Type B pancreatic cell (in vitro differentiated cells): ENCODE data around the gene ZNF281. TPM values are rescaled to one million over a fixed set of nuclear protein-coding genes. Genes with fewer than 3 reads are reported as not detected.

Source experiments
- DNase-seq: peaks from one replicate; pipeline ENCODE4 v3.0.0; 2021; ENCODE audit warnings: mixed read lengths; ENCODE audit not compliant: unreplicated experiment; ENCODE audit errors: extremely low spot score
- H3K27ac Mint-ChIP-seq: 2 replicates; pipeline ENCODE4 v1.8.0; 2021; ENCODE audit warnings: mild to moderate bottlenecking, mixed read lengths
- H3K27me3 Mint-ChIP-seq: 2 replicates; pipeline ENCODE4 v1.8.0; 2021; ENCODE audit warnings: mixed read lengths
- H3K36me3 Mint-ChIP-seq: 2 replicates; pipeline ENCODE4 v1.8.0; 2021; ENCODE audit warnings: mixed read lengths
- H3K4me1 Mint-ChIP-seq: one replicate; pipeline ENCODE4 v1.8.0; 2021; ENCODE audit warnings: mixed read lengths; ENCODE audit not compliant: unreplicated experiment
- H3K4me3 Mint-ChIP-seq: 2 replicates; pipeline ENCODE4 v1.8.0; 2021; ENCODE audit warnings: mild to moderate bottlenecking, mixed read lengths
- H3K9me3 Mint-ChIP-seq: 2 replicates; pipeline ENCODE4 v1.8.0; 2021; ENCODE audit warnings: mixed read lengths
- CTCF ChIP-seq: fragments of 200-600 bp; sonication (generic); conservative IDR thresholded peaks from 2 replicates; pipeline ENCODE4 v1.5.0; 2021; ENCODE audit warnings: antibody characterized with exemption, mild to moderate bottlenecking
- total RNA-seq: library from RNA; stranded (reverse); gene quantifications from 2 replicates; pipeline ENCODE4 v1.2.1, GENCODE V29; 2021; ENCODE audit warnings: low replicate concordance

ZNF281 gene
- total RNA-seq, 1 donor from 2014 or later: 30.5 TPM

- H3K27me3 Mint-ChIP-seq: peaks cover 15% of the 10 kb centered on the region
- H3K9me3 Mint-ChIP-seq: peaks cover 5% of the 10 kb centered on the region
- peaks cover 51% of the 10 kb centered on the region for H3K36me3 Mint-ChIP-seq
- H3K4me1 Mint-ChIP-seq: peaks cover 48% of the 10 kb centered on the region
- peak; percentile 70 for DNase-seq
- peak overlapping the region; percentile 99 for H3K4me3 Mint-ChIP-seq
- peak overlapping the region; percentile 95 for H3K27ac Mint-ChIP-seq
- TF ChIP-seq CTCF: no peak
These were observed 554 bp downstream of the ZNF281 start for GRCh38 chr1:200409203-200409760.

GRCh38 chr1:200406161-200406797 is 3.6 kb downstream of the ZNF281 start:
- Mint-ChIP-seq H3K27me3 (peaks cover 6% of the 10 kb centered on the region), H3K4me1 (peaks cover 41% of the 10 kb centered on the region), H3K4me3 (peak overlapping the region; percentile 9), H3K9me3 (peaks cover 5% of the 10 kb centered on the region), H3K36me3 (peaks cover 69% of the 10 kb centered on the region), H3K27ac (no peak overlapping the region)
- TF ChIP-seq CTCF: no peak
- no peak for DNase-seq

GRCh38 chr1:200405264-200405663 is 4.6 kb downstream of the ZNF281 start:
- Mint-ChIP-seq H3K27me3 (no peaks in the 10 kb centered on the region), H3K4me3 (no peak overlapping the region), H3K4me1 (peaks cover 34% of the 10 kb centered on the region), H3K36me3 (peaks cover 69% of the 10 kb centered on the region), H3K9me3 (peaks cover 5% of the 10 kb centered on the region), H3K27ac (no peak overlapping the region)
- no peak for DNase-seq
- TF ChIP-seq CTCF: no peak

- Mint-ChIP-seq H3K27me3 (no peaks in the 10 kb centered on the region), H3K4me1 (peaks cover 17% of the 10 kb centered on the region), H3K4me3 (no peak overlapping the region), H3K27ac (no peak overlapping the region), H3K9me3 (no peaks in the 10 kb centered on the region), H3K36me3 (peaks cover 49% of the 10 kb centered on the region)
- DNase-seq: no peak
- TF ChIP-seq CTCF: no peak
These were observed 8.1 kb downstream of the ZNF281 start for GRCh38 chr1:200401708-200402107.

- no peak overlapping the region for H3K27ac Mint-ChIP-seq
- H3K4me1 Mint-ChIP-seq: peaks cover 16% of the 10 kb centered on the region
- H3K4me3 Mint-ChIP-seq: no peak overlapping the region
- no peaks in the 10 kb centered on the region for H3K9me3 Mint-ChIP-seq
- no peak for DNase-seq
- H3K27me3 Mint-ChIP-seq: no peaks in the 10 kb centered on the region
- no peak for TF ChIP-seq CTCF
- peaks cover 45% of the 10 kb centered on the region for H3K36me3 Mint-ChIP-seq
These were observed 8.6 kb downstream of the ZNF281 start for GRCh38 chr1:200401263-200401662.
